Astrocyte (in vitro differentiated cells and primary cell): Measurements from ENCODE around the gene TRPC4. TPM values are rescaled to one million over a fixed set of nuclear protein-coding genes. Genes with fewer than 3 reads are reported as not detected.

Source experiments
- DNase-seq: peaks from one replicate; pipeline ENCODE4 v3.0.0-alpha.2; 2010; ENCODE audit warnings: low read depth
- FAIRE-seq: peaks from 2 replicates; lab custom pipeline; 2011; peaks lifted over from hg19 to GRCh38; lab: Jason Lieb, UNC
- H2AFZ ChIP-seq: 2 replicates; pipeline ENCODE4 v1.6.0; 2012; ENCODE audit warnings: low read depth, low read length, inconsistent platforms
- H3K27ac ChIP-seq: 2 replicates; pipeline ENCODE4 v1.5.1; 2011; ENCODE audit warnings: low read depth, low read length, inconsistent platforms
- H3K27me3 ChIP-seq: 2 replicates; pipeline ENCODE4 v1.6.0; 2011; ENCODE audit warnings: low read length, inconsistent platforms; ENCODE audit not compliant: insufficient read depth
- H3K36me3 ChIP-seq: 2 replicates; pipeline ENCODE4 v1.5.1; 2011; ENCODE audit warnings: low read length, inconsistent platforms; ENCODE audit not compliant: insufficient read depth
- H3K4me1 ChIP-seq: 2 replicates; pipeline ENCODE4 v1.5.1; 2011; ENCODE audit warnings: low read length, inconsistent platforms; ENCODE audit not compliant: insufficient read depth
- H3K4me2 ChIP-seq: 2 replicates; pipeline ENCODE4 v1.6.0; 2012; ENCODE audit warnings: low read length, inconsistent platforms
- H3K4me3 ChIP-seq: 2 replicates; pipeline ENCODE4 v1.5.1; 2011; ENCODE audit warnings: low read depth, mild to moderate bottlenecking, low read length, inconsistent platforms; ENCODE audit not compliant: insufficient read depth
- H3K79me2 ChIP-seq: 2 replicates; pipeline ENCODE4 v1.6.0; 2012; ENCODE audit warnings: mild to moderate bottlenecking, low read length, inconsistent platforms; ENCODE audit not compliant: insufficient read depth
- H3K9ac ChIP-seq: 2 replicates; pipeline ENCODE4 v1.6.0; 2012; ENCODE audit warnings: mild to moderate bottlenecking, low read length, inconsistent platforms
- H3K9me3 ChIP-seq: 2 replicates; pipeline ENCODE4 v1.5.1; 2012; ENCODE audit warnings: low read depth, mild to moderate bottlenecking, low read length, inconsistent platforms; ENCODE audit not compliant: insufficient read depth
- H4K20me1 ChIP-seq: 2 replicates; pipeline ENCODE4 v1.6.0; 2012; ENCODE audit warnings: low read length, inconsistent platforms; ENCODE audit not compliant: insufficient read depth
- H3K27ac Mint-ChIP-seq: one replicate; pipeline ENCODE4 v1.8.0; 2021; ENCODE audit warnings: mild to moderate bottlenecking, mixed read lengths; ENCODE audit not compliant: unreplicated experiment
- H3K27me3 Mint-ChIP-seq: one replicate; pipeline ENCODE4 v1.8.0; 2021; ENCODE audit warnings: low read depth, mixed read lengths; ENCODE audit not compliant: unreplicated experiment
- H3K36me3 Mint-ChIP-seq: one replicate; pipeline ENCODE4 v1.8.0; 2021; ENCODE audit warnings: low read depth, mixed read lengths; ENCODE audit not compliant: unreplicated experiment
- H3K4me1 Mint-ChIP-seq: one replicate; pipeline ENCODE4 v1.8.0; 2021; ENCODE audit warnings: low read depth, mixed read lengths; ENCODE audit not compliant: unreplicated experiment
- H3K4me3 Mint-ChIP-seq: one replicate; pipeline ENCODE4 v1.8.0; 2021; ENCODE audit warnings: mild to moderate bottlenecking, moderate library complexity, mixed read lengths; ENCODE audit not compliant: unreplicated experiment
- H3K9me3 Mint-ChIP-seq: one replicate; pipeline ENCODE4 v1.8.0; 2021; ENCODE audit warnings: mild to moderate bottlenecking, mixed read lengths; ENCODE audit not compliant: unreplicated experiment
- EZH2 ChIP-seq: IDR thresholded peaks from 2 replicates; pipeline ENCODE4 v1.6.1; 2012; ENCODE audit warnings: mild to moderate bottlenecking, low read length, inconsistent platforms; ENCODE audit not compliant: insufficient read depth
- total RNA-seq: library from RNA; stranded (reverse); gene quantifications from 2 replicates; pipeline ENCODE4 v1.2.1, GENCODE V29; 2021
- TF ChIP-seq, protein P1 (sequence below): IDR thresholded peaks from 2 replicates; pipeline ENCODE4 v1.5.1; 2011; ENCODE audit warnings: low read depth, mild to moderate bottlenecking, inconsistent platforms, low read length, moderate library complexity; ENCODE audit not compliant: insufficient read depth

The TRPC4 gene
- total RNA-seq, 1 donor from 2014 or later = 14.4 TPM

GRCh38 chr13:37748913-37749312, 120.7 kb downstream of the TRPC4 start:
- H3K27ac Mint-ChIP-seq = no peak overlapping the region
- peaks cover 2% of the 10 kb centered on the region for H3K36me3 Mint-ChIP-seq
- Histone ChIP-seq H3K9ac (no peak overlapping the region), H3K27me3 (no peaks in the 10 kb centered on the region), H3K4me2 (no peak overlapping the region), H3K36me3 (no peaks in the 10 kb centered on the region), H3K27ac (no peak overlapping the region), H3K79me2 (no peaks in the 10 kb centered on the region), H3K4me1 (peaks cover 9% of the 10 kb centered on the region), H2AFZ (no peak overlapping the region), H4K20me1 (no peaks in the 10 kb centered on the region), H3K4me3 (no peak overlapping the region), H3K9me3 (no peaks in the 10 kb centered on the region)
- TF ChIP-seq EZH2 = no peak
- TF ChIP-seq, protein P1, sequence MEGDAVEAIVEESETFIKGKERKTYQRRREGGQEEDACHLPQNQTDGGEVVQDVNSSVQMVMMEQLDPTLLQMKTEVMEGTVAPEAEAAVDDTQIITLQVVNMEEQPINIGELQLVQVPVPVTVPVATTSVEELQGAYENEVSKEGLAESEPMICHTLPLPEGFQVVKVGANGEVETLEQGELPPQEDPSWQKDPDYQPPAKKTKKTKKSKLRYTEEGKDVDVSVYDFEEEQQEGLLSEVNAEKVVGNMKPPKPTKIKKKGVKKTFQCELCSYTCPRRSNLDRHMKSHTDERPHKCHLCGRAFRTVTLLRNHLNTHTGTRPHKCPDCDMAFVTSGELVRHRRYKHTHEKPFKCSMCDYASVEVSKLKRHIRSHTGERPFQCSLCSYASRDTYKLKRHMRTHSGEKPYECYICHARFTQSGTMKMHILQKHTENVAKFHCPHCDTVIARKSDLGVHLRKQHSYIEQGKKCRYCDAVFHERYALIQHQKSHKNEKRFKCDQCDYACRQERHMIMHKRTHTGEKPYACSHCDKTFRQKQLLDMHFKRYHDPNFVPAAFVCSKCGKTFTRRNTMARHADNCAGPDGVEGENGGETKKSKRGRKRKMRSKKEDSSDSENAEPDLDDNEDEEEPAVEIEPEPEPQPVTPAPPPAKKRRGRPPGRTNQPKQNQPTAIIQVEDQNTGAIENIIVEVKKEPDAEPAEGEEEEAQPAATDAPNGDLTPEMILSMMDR = no peak
- H3K27me3 Mint-ChIP-seq = no peaks in the 10 kb centered on the region
- FAIRE-seq = peak; percentile 29
- H3K4me1 Mint-ChIP-seq = peaks cover 10% of the 10 kb centered on the region
- no peak for DNase-seq
- no peak overlapping the region for H3K4me3 Mint-ChIP-seq
- no peaks in the 10 kb centered on the region for H3K9me3 Mint-ChIP-seq

GRCh38 chr13:37747071-37747612, 122.4 kb downstream of the TRPC4 start:
- Mint-ChIP-seq H3K27ac (no peak overlapping the region), H3K4me1 (peaks cover 3% of the 10 kb centered on the region), H3K36me3 (peaks cover 2% of the 10 kb centered on the region), H3K27me3 (no peaks in the 10 kb centered on the region), H3K4me3 (no peak overlapping the region), H3K9me3 (no peaks in the 10 kb centered on the region)
- no peak overlapping the region for H3K9ac ChIP-seq
- H3K4me3 ChIP-seq = no peak overlapping the region
- no peaks in the 10 kb centered on the region for H3K9me3 ChIP-seq
- H2AFZ ChIP-seq = no peak overlapping the region
- peak; percentile 81 for DNase-seq
- peak overlapping the region; percentile 22 for H3K4me2 ChIP-seq
- peaks cover 9% of the 10 kb centered on the region for H3K4me1 ChIP-seq
- no peak for TF ChIP-seq EZH2
- TF ChIP-seq, protein P1 = no peak
- peak overlapping the region; percentile 3 for H3K27ac ChIP-seq
- no peaks in the 10 kb centered on the region for H3K79me2 ChIP-seq
- H3K36me3 ChIP-seq = no peaks in the 10 kb centered on the region
- no peaks in the 10 kb centered on the region for H3K27me3 ChIP-seq
- H4K20me1 ChIP-seq = no peaks in the 10 kb centered on the region
- peak; percentile 34 for FAIRE-seq

DNA sequence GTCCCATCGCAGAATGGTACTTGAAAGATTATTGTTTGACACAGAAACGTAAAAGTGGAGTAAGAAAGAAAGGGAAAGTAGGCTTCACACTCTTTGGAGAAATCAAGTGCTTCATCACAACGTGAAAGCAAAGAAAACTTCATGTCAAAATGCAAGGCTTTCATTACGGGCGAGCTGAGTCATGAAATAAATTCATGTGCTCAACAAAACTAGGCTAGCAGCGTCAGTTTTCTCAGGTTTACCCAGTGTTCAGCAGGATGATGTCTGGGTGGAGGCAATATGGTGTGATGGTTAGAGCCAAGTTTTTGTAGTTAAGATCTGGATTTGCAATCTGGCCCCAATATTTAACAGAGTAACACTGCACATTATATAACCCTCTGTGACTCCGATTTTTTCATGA, 128.0 kb downstream of the TRPC4 start:
- DNase-seq = no peak
- H3K36me3 Mint-ChIP-seq = peaks cover 2% of the 10 kb centered on the region
- FAIRE-seq = peak; percentile 17
- Histone ChIP-seq H3K9ac (no peak overlapping the region), H3K9me3 (no peaks in the 10 kb centered on the region), H4K20me1 (no peaks in the 10 kb centered on the region), H3K4me1 (peaks cover under 1% of the 10 kb centered on the region), H3K36me3 (no peaks in the 10 kb centered on the region), H3K79me2 (no peaks in the 10 kb centered on the region), H3K27ac (no peak overlapping the region), H3K4me3 (no peak overlapping the region), H3K4me2 (no peak overlapping the region), H3K27me3 (no peaks in the 10 kb centered on the region), H2AFZ (no peak overlapping the region)
- no peak for TF ChIP-seq EZH2
- TF ChIP-seq, protein P1 = no peak
- no peak overlapping the region for H3K27ac Mint-ChIP-seq
- H3K27me3 Mint-ChIP-seq = no peaks in the 10 kb centered on the region
- H3K4me3 Mint-ChIP-seq = no peak overlapping the region
- H3K4me1 Mint-ChIP-seq = peaks cover 4% of the 10 kb centered on the region
- no peaks in the 10 kb centered on the region for H3K9me3 Mint-ChIP-seq
